SK-N-MC (cell line): ENCODE data around the gene FILIP1.

Source experiments
- DNase-seq: peaks from one replicate; pipeline ENCODE4 v3.0.0-alpha.2; 2011; ENCODE audit warnings: low read depth, low spot score
- H3K27ac ChIP-seq: fragments of 200-600 bp; sonication (generic); 2 replicates; pipeline ENCODE4 v1.5.1; 2016; ENCODE audit warnings: mixed run types
- H3K36me3 ChIP-seq: fragments of 200-600 bp; sonication (generic); 2 replicates; pipeline ENCODE4 v1.6.1; 2017; ENCODE audit warnings: antibody characterized with exemption, low read length, mixed read lengths; ENCODE audit not compliant: insufficient read depth
- H3K4me3 ChIP-seq: fragments of 200-600 bp; sonication (generic); 2 replicates; pipeline ENCODE4 v1.5.1; 2016
- H3K9ac ChIP-seq: fragments of 200-600 bp; sonication (generic); 2 replicates; pipeline ENCODE4 v1.8.0; 2017; ENCODE audit warnings: mixed run types, mixed read lengths; ENCODE audit not compliant: insufficient read length
- H3K9me3 ChIP-seq: fragments of 200-600 bp; sonication (generic); 2 replicates; pipeline ENCODE4 v1.6.1; 2017; ENCODE audit warnings: low read depth, mild to moderate bottlenecking, antibody characterized with exemption, low read length, moderate library complexity, mixed read lengths
- EZH2 ChIP-seq: fragments of 200-600 bp; sonication (generic); IDR thresholded peaks from one replicate; pipeline ENCODE4 v1.6.1; 2017; ENCODE audit warnings: antibody characterized with exemption
- FOXP2 ChIP-seq: optimal IDR thresholded peaks from 2 replicates; pipeline ENCODE3; 2011; ENCODE audit warnings: mild to moderate bottlenecking, moderate library complexity; ENCODE audit not compliant: insufficient read depth; ENCODE audit errors: extremely low read length, control extremely low read depth
- POLR2AphosphoS5 ChIP-seq: IDR thresholded peaks from 2 replicates; pipeline ENCODE4 v1.6.1; 2012; ENCODE audit warnings: mild to moderate bottlenecking, low read depth, low read length, borderline replicate concordance

FILIP1 gene

GRCh38 chr6:75480425-75480824, 13.2 kb downstream of the FILIP1 start:
- Histone ChIP-seq H3K4me3 (no peak overlapping the region), H3K36me3 (no peaks in the 10 kb centered on the region), H3K9me3 (no peaks in the 10 kb centered on the region), H3K9ac (no peak overlapping the region), H3K27ac (no peak overlapping the region)
- TF ChIP-seq FOXP2 (no peak), EZH2 (no peak), POLR2AphosphoS5 (no peak)
- DNase-seq, result no peak

GRCh38 chr6:75479712-75480111, 13.9 kb downstream of the FILIP1 start:
- no peaks in the 10 kb centered on the region for H3K9me3 ChIP-seq
- no peak for TF ChIP-seq POLR2AphosphoS5

GRCh38 chr6:75478929-75479328, 14.7 kb downstream of the FILIP1 start:
- TF ChIP-seq FOXP2, result no peak
- no peak for TF ChIP-seq POLR2AphosphoS5
- no peak for DNase-seq
- Histone ChIP-seq H3K9me3 (no peaks in the 10 kb centered on the region), H3K36me3 (no peaks in the 10 kb centered on the region), H3K4me3 (no peak overlapping the region), H3K27ac (no peak overlapping the region), H3K9ac (no peak overlapping the region)

More at GRCh38 chr6:75479712-75480111, 13.9 kb downstream of the FILIP1 start:
- H3K27ac ChIP-seq, result no peak overlapping the region
- no peaks in the 10 kb centered on the region for H3K36me3 ChIP-seq
- no peak for DNase-seq
- H3K9ac ChIP-seq, result no peak overlapping the region
- no peak overlapping the region for H3K4me3 ChIP-seq

GRCh38 chr6:75472885-75473284, 20.7 kb downstream of the FILIP1 start:
- no peak for DNase-seq
- TF ChIP-seq FOXP2 (no peak), POLR2AphosphoS5 (no peak), EZH2 (no peak)

DNA sequence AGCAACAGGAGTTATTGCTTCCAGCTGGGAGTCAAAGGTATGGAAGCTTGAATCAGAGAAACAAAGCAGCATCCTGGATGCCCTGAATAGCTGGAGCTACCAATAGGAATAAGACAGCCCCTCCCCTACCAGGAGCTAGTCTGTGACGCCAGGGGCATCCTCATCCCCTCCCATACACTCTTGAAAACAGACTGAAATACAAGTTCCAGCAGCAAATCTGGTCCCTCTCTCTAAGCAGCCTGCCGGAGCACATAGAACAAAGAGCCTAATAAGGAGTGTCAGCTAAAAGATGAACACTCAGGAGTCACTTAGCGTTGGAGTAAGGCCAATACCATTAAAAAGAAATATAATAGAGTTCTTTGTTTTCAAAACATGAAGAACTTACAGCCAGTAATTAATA, 25.6 kb downstream of the FILIP1 start:
- DNase-seq, result no peak

More at GRCh38 chr6:75472885-75473284, 20.7 kb downstream of the FILIP1 start:
- no peaks in the 10 kb centered on the region for H3K9me3 ChIP-seq
- H3K27ac ChIP-seq, result no peak overlapping the region
- no peak overlapping the region for H3K4me3 ChIP-seq
- no peaks in the 10 kb centered on the region for H3K36me3 ChIP-seq
- no peak overlapping the region for H3K9ac ChIP-seq

DNA sequence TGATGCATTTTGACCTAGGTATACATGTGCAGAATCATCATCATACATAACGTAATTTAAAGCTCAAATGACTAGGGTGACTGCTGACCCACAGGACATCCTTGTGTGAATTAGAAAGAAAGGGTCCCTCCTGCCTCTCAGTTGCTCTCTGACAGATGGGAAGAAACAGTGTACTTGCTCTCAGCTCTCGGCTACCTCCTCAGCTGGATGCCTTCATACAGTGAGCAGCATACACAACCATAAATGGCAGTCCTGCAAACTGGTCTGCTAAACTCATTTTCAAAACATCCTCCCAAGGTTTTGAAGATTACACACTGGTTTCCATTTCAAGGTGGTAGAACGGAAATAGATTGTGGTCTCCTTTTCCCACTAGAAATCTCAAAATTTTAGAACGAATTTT, 26.3 kb downstream of the FILIP1 start:
- Histone ChIP-seq H3K27ac (no peak overlapping the region), H3K36me3 (no peaks in the 10 kb centered on the region), H3K4me3 (no peak overlapping the region), H3K9me3 (no peaks in the 10 kb centered on the region), H3K9ac (no peak overlapping the region)
- TF ChIP-seq POLR2AphosphoS5, result no peak
- no peak for TF ChIP-seq EZH2
- TF ChIP-seq FOXP2, result no peak
- no peak for DNase-seq

More for the DNA sequence above, 25.6 kb downstream of the FILIP1 start:
- H3K27ac ChIP-seq, result no peak overlapping the region
- H3K36me3 ChIP-seq, result no peaks in the 10 kb centered on the region
- TF ChIP-seq EZH2 (no peak), POLR2AphosphoS5 (no peak), FOXP2 (no peak)
- H3K4me3 ChIP-seq, result no peak overlapping the region
- H3K9ac ChIP-seq, result no peak overlapping the region
- H3K9me3 ChIP-seq, result no peaks in the 10 kb centered on the region

- Histone ChIP-seq H3K27ac (no peak overlapping the region), H3K9me3 (no peaks in the 10 kb centered on the region), H3K9ac (no peak overlapping the region), H3K4me3 (no peak overlapping the region), H3K36me3 (no peaks in the 10 kb centered on the region)
- DNase-seq, result no peak
- TF ChIP-seq POLR2AphosphoS5, result no peak
- no peak for TF ChIP-seq EZH2
- TF ChIP-seq FOXP2, result no peak
These were observed 27.0 kb downstream of the FILIP1 start for GRCh38 chr6:75466636-75467035.

DNA sequence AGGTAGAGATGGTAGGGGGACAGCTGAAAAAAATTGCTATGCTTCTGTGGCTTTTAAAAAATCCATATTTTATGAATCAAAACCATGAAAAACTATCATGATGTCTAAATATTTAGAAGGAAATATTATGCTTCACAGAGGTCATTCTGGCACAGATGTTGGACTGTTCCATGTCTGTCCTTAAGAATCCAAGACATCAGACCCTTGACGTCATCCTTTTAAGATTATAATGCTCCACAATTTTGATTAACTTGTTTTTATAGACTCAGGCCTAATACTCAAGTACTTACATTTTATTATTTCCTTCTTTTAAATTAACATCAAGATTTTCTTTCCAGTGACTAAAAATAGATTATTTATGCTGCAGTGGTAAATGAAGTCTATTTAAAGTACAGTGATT, 29.7 kb downstream of the FILIP1 start:
- Histone ChIP-seq H3K36me3 (no peaks in the 10 kb centered on the region), H3K9me3 (no peaks in the 10 kb centered on the region), H3K27ac (no peak overlapping the region), H3K4me3 (no peak overlapping the region), H3K9ac (no peak overlapping the region)
- TF ChIP-seq FOXP2 (no peak), EZH2 (no peak)
- no peak for DNase-seq

- H3K36me3 ChIP-seq, result no peaks in the 10 kb centered on the region
These were observed 30.5 kb downstream of the FILIP1 start for GRCh38 chr6:75463061-75463460.

More at GRCh38 chr6:75463061-75463460, 30.5 kb downstream of the FILIP1 start:
- no peaks in the 10 kb centered on the region for H3K9me3 ChIP-seq
- DNase-seq, result no peak
- TF ChIP-seq POLR2AphosphoS5, result no peak
- no peak for TF ChIP-seq EZH2
- no peak for TF ChIP-seq FOXP2
- no peak overlapping the region for H3K9ac ChIP-seq
- H3K27ac ChIP-seq, result no peak overlapping the region
- H3K4me3 ChIP-seq, result no peak overlapping the region
